K562 (cell line): ENCODE results near the gene C3. TPM values are rescaled to one million over a fixed set of nuclear protein-coding genes. Genes with fewer than 3 reads are reported as not detected.
A peak's percentile ranks its signal among the peaks of the same experiment; 100 is the strongest.

ENCODE experiments used
- ATAC-seq: fragments of 200-7000 bp; cut with Tn5 transposase; 3 replicates; pipeline ENCODE4 v1.9.1; 2020; ENCODE audit warnings: moderate library complexity
- BruUV-seq: library from RNA; stranded (reverse); fragments of 400-500 nt; replicated peaks from 2 replicates; lab custom pipeline; 2021; lab: Mats Ljungman, UMichigan
- CTCF ChIA-PET: fragments of 300-600 bp; formaldehyde crosslinking; extraction: SDS; loops from one replicate; lab custom pipeline; 2021; ENCODE audit warnings: low intra/inter-chr PET ratio; lab: Yijun Ruan, JAX
- POLR2A ChIA-PET: fragments of 300-600, 350-650 bp; sonication (Branson Sonifier 250); formaldehyde crosslinking; extraction: SDS; loops from one replicate; lab custom pipeline; 2021; ENCODE audit warnings: antibody characterized with exemption, inconsistent platforms; lab: Yijun Ruan, JAX
- DNase-seq, 4 experiments: peaks; one replicate each; pipeline versions ENCODE4 v3.0.0 to v3.0.0-alpha.2; 2011 to 2018; ENCODE audit warnings: low spot score in 3 of 4, mixed read lengths in 3 of 4; ENCODE audit errors: extremely low read depth in 1 of 4
- FAIRE-seq: peaks from 2 replicates; lab custom pipeline; 2011; peaks lifted over from hg19 to GRCh38; lab: Jason Lieb, UNC
- H2AFZ ChIP-seq: 2 replicates; pipeline ENCODE4 v1.6.0; 2011; ENCODE audit warnings: low read depth, low read length, control low read depth, inconsistent platforms
- H3K27ac ChIP-seq: fragments of 200-600 bp; 3 replicates; pipeline ENCODE4 v1.8.0; 2011; ENCODE audit warnings: low read depth, mild to moderate bottlenecking, control low read depth, inconsistent platforms, low read length, moderate library complexity, mixed read lengths; ENCODE audit errors: extremely low read depth
- H3K27me3 ChIP-seq, 2 experiments: fragments of 300-600 bp in 1 of 2; 2 replicates in 1 of 2; 3 replicates in 1 of 2; pipeline versions ENCODE4 v1.6.0 to v1.8.0; 2011; ENCODE audit warnings: inconsistent platforms in 2 of 2, low read length in 2 of 2, mild to moderate bottlenecking in 1 of 2, mixed read lengths in 1 of 2, moderate library complexity in 1 of 2; ENCODE audit not compliant: control insufficient read depth in 2 of 2, insufficient read depth in 2 of 2
- H3K36me3 ChIP-seq: fragments of 300-600 bp; 3 replicates; pipeline ENCODE4 v1.8.0; 2011; ENCODE audit warnings: mild to moderate bottlenecking, low read length, inconsistent platforms; ENCODE audit not compliant: control insufficient read depth, insufficient read depth
- H3K4me1 ChIP-seq, 2 experiments: fragments of 200-600 bp in 1 of 2; replicated peaks in 1 of 2; 2 replicates in 1 of 2; 3 replicates in 1 of 2; pipeline versions ENCODE4 v1.5.1 to v1.8.0; 2011; ENCODE audit warnings: inconsistent platforms in 2 of 2, low read length in 2 of 2, mild to moderate bottlenecking in 1 of 2, mixed read lengths in 1 of 2, moderate library complexity in 1 of 2; ENCODE audit not compliant: control insufficient read depth in 2 of 2, insufficient read depth in 2 of 2
- H3K4me2 ChIP-seq: 2 replicates; pipeline ENCODE4 v1.6.1; 2011; ENCODE audit warnings: low read length, control low read depth, inconsistent platforms, mixed read lengths; ENCODE audit not compliant: insufficient read depth
- H3K4me3 ChIP-seq: fragments of 200-600 bp; sonication (generic), shearing (Covaris generic); 2 replicates; pipeline ENCODE4 v1.5.1; 2016; ENCODE audit warnings: control low read depth, inconsistent platforms
- H3K79me2 ChIP-seq: fragments of 200-600 bp; 3 replicates; pipeline ENCODE4 v1.8.0; 2011; ENCODE audit warnings: low read length, inconsistent platforms; ENCODE audit not compliant: control insufficient read depth, insufficient read depth
- H3K9ac ChIP-seq, 2 experiments: 2 replicates each; pipeline versions ENCODE4 v1.6.0 to v1.6.1; 2011; ENCODE audit warnings: low read depth in 2 of 2, low read length in 2 of 2, control low read depth in 1 of 2, inconsistent platforms in 1 of 2, mild to moderate bottlenecking in 1 of 2, mixed read lengths in 1 of 2; ENCODE audit not compliant: insufficient read depth in 1 of 2
- H3K9me1 ChIP-seq: one replicate; pipeline ENCODE4 v1.6.0; 2011; ENCODE audit warnings: inconsistent platforms, mild to moderate bottlenecking, low read length, moderate library complexity; ENCODE audit not compliant: control insufficient read depth, insufficient read depth
- H3K9me3 ChIP-seq: replicated peaks from 2 replicates; pipeline ENCODE4 v1.5.1; 2011; ENCODE audit warnings: low read depth, low read length, inconsistent platforms; ENCODE audit not compliant: control insufficient read depth, insufficient read depth
- H4K20me1 ChIP-seq: replicated peaks from 2 replicates; pipeline ENCODE4 v1.6.1; 2011; ENCODE audit warnings: low read length, inconsistent platforms, mixed read lengths; ENCODE audit not compliant: control insufficient read depth, insufficient read depth
- ADNP ChIP-seq: fragments of 200-800 bp; sonication (Bioruptor generic); IDR thresholded peaks from 2 replicates; pipeline ENCODE4 v1.6.1; 2016; ENCODE audit warnings: missing genetic modification characterization, missing compliant biosample characterization
- CBFA2T2 ChIP-seq: fragments of 450-650 bp; conservative IDR thresholded peaks from 2 replicates; pipeline ENCODE4 v1.6.1; 2017; ENCODE audit warnings: mild to moderate bottlenecking
- E2F3 ChIP-seq: fragments of 250-450 bp; sonication (Bioruptor Pico); IDR thresholded peaks from 2 replicates; pipeline ENCODE4 v1.4.0; 2020; ENCODE audit warnings: mild to moderate bottlenecking
- ELF2 ChIP-seq: fragments of 250-450 bp; sonication (Bioruptor Pico); IDR thresholded peaks from 2 replicates; pipeline ENCODE4 v1.5.0; 2021; ENCODE audit warnings: mild to moderate bottlenecking
- ELK1 ChIP-seq: sonication (generic); formaldehyde crosslinking; IDR thresholded peaks from 2 replicates; pipeline ENCODE4 v1.8.1; 2022; ENCODE audit warnings: missing genetic modification reagents
- FOXP4 ChIP-seq: sonication (generic); formaldehyde crosslinking; IDR thresholded peaks from 2 replicates; pipeline ENCODE4 v1.8.0; 2022; ENCODE audit warnings: mild to moderate bottlenecking, missing genetic modification reagents, borderline replicate concordance
- GTF2F1 ChIP-seq: IDR thresholded peaks from 2 replicates; pipeline ENCODE4 v1.6.1; 2011; ENCODE audit warnings: low read depth, low read length, improper control_type of control experiment
- HDAC3 ChIP-seq: fragments of 450-650 bp; IDR thresholded peaks from 2 replicates; pipeline ENCODE4 v1.6.1; 2018; ENCODE audit warnings: borderline replicate concordance, mild to moderate bottlenecking, moderate library complexity; ENCODE audit not compliant: partially characterized antibody
- LEF1 ChIP-seq: fragments of 450-650 bp; IDR thresholded peaks from 2 replicates; pipeline ENCODE4 v1.6.1; 2016; ENCODE audit warnings: mild to moderate bottlenecking
- MCM5 ChIP-seq: fragments of 450-650 bp; IDR thresholded peaks from 2 replicates; pipeline ENCODE4 v1.6.1; 2016; ENCODE audit warnings: low read depth
- MECOM ChIP-seq: fragments of 250-450 bp; sonication (Bioruptor Pico); IDR thresholded peaks from 2 replicates; pipeline ENCODE4 v1.8.0; 2022; ENCODE audit warnings: inconsistent platforms
- NR2F6 ChIP-seq: fragments of 450-650 bp; formaldehyde crosslinking; IDR thresholded peaks from 2 replicates; pipeline ENCODE4 v1.4.0; 2020; ENCODE audit warnings: mild to moderate bottlenecking
- ZBTB11 ChIP-seq, 3 experiments: fragments of 200-800 bp in 1 of 3; fragments of 250-450 bp in 1 of 3; fragments of 450-650 bp in 1 of 3; sonication (Bioruptor Pico) in 1 of 3; sonication (Bioruptor generic) in 1 of 3; formaldehyde crosslinking in 1 of 3; IDR thresholded peaks; 2 replicates each; pipeline versions ENCODE4 v1.6.1 to v1.8.0; 2016 to 2022; ENCODE audit warnings: mild to moderate bottlenecking in 2 of 3, missing genetic modification characterization in 2 of 3, missing compliant biosample characterization in 1 of 3, moderate library complexity in 1 of 3
- ZBTB5 ChIP-seq: fragments of 450-650 bp; IDR thresholded peaks from 2 replicates; pipeline ENCODE4 v1.6.1; 2017; ENCODE audit warnings: antibody characterized with exemption
- WGBS: fragments of 100-300 bp; shearing (Covaris generic); methylation state at CpG from one replicate; pipeline ENCODE4 v1.1.6; 2016; ENCODE audit warnings: low coverage, mixed read lengths; ENCODE audit not compliant: insufficient coverage; ENCODE audit errors: missing lambda C conversion rate; 5-methylcytosine and 5-hydroxymethylcytosine counted together
- in situ Hi-C: fragments of 300-500 bp; cut with MboI; formaldehyde crosslinking; loops from 4 replicates; pipeline ENCODE4 v1.15.0; 2018; ENCODE audit warnings: inconsistent platforms, mixed read lengths
- intact Hi-C: fragments of 100-400 bp; cut with micrococcal nuclease; formaldehyde crosslinking; loops from 2 replicates; pipeline ENCODE4 v1.14.2; 2022
- polyA plus RNA-seq, 8 experiments: library from polyadenylated mRNA; depleted of rRNA in 4 of 8; stranded (reverse) in 5 of 8; unstranded in 3 of 8; fragments of >200 nt; fragmentation: Nextera tagmentation in 2 of 8; fragmentation: Illumina TruSeq in 1 of 8; extraction: Ambion mirVana in 2 of 8; extraction: Trizol in 1 of 8; gene quantifications; 2 replicates each; pipeline versions ENCODE4 v1.2.1 to v1.2.3, GENCODE V29; 2011 to 2014; ENCODE audit warnings: inconsistent platforms in 1 of 8, missing spikeins in 1 of 8
- total RNA-seq, 7 experiments: library from RNA; depleted of rRNA in 6 of 7; stranded (reverse); fragments of >200 nt in 6 of 7; fragmentation: Illumina TruSeq in 2 of 7; extraction: Trizol in 2 of 7; gene quantifications; 2 replicates each; pipeline versions ENCODE4 v1.2.1 to v1.2.3, GENCODE V29; 2011 to 2021; ENCODE audit warnings: low replicate concordance in 1 of 7

Gene C3
- total and polyA plus RNA-seq, 9 of the 15 experiments (the other 6 are each of a cell fraction or from before 2014, with no cell fraction given) = 0.59 to 10.6 (median 2.2) TPM

DNA sequence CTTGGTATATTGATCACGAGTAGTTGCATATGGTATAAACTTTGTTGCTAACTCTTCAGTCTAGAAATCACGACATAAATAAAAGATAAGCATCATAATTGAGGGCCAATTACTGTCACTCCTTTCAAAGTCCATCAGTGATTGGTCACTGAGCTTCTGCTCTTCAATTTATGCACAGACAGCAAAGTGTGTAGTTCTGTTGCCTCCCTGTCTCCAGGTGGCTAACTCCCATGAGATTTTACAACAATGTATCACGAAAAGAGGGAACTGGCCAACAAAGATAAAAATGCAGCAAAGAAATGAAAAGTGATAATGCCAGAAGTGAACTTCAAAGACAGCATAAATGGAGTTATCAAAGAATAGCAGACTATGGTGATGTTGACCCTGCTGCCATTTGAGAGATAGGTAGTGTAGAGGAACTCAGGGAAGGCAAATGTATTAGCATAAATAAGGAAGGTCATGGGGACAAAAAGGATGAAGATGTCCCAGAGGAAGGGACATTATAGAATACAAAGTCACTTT, 37.8 kb downstream of the C3 start:
- Histone ChIP-seq H3K4me2 (peak overlapping the region; percentile 1; the same call in 1 of the 2 replicates), H3K36me3 (no peaks in the 10 kb centered on the region), H3K4me1 (peaks cover 13 to 24% of the 10 kb centered on the region in 2 experiments; a peak in 4 of 5 replicates), H3K9me3 (no peaks in the 10 kb centered on the region; the same call in none of the 2 replicates), H4K20me1 (no peaks in the 10 kb centered on the region), H3K27me3 (no peaks in the 10 kb centered on the region), H3K27ac (no peak overlapping the region), H3K9ac (no peak overlapping the region), H3K9me1 (no peaks in the 10 kb centered on the region), H2AFZ (no peak overlapping the region), H3K4me3 (no peak overlapping the region), H3K79me2 (no peaks in the 10 kb centered on the region)
- WGBS = 0% methylated on average over 3 of the region's 3 CpGs
- no TSS peak for BruUV-seq
- POLR2A ChIA-PET = interaction anchor here (0.7 kb wide), 1 partner anchor 213 kb away, joined by 3 read pairs; no protein-coding TSS in a partner anchor
- in situ Hi-C loops (no loop called here), intact Hi-C loops (no loop called here)
- CTCF ChIA-PET = no interaction called here
- FAIRE-seq (peak; percentile 86), DNase-seq (peak in 2 of 4 experiments; percentile 68 to 75), ATAC-seq (peak; percentile 40; the same call in 2 of the 3 replicates)
- TF ChIP-seq ELK1 (CRISPR knock-in tag) (no peak), ZBTB5 (no peak), CBFA2T2 (peak; percentile 96), NR2F6 (CRISPR knock-in tag) (no peak), ZBTB11 (CRISPR knock-in tag; IDR thresholded peaks at IDR 0.05) (peak in 1 of 3 experiments; percentile 58; a peak in 1 of 6 replicates), MCM5 (no peak), FOXP4 (CRISPR knock-in tag) (0 out of 2 replicates have a peak, but pooled peaks have one; percentile 41), ELF2 (CRISPR knock-in tag) (no peak), MECOM (CRISPR knock-in tag) (no peak), GTF2F1 (no peak), LEF1 (peak; percentile 84), HDAC3 (peak; percentile 79), ADNP (tag) (no peak), E2F3 (no peak)
